Activated CD4-positive, alpha-beta T cell treated with anti-CD3 and anti-CD28 coated beads, Interleukin-2, amount 50 U/mL, for 24 hours (primary cell): ENCODE measurements around the gene UBAC2.
"Not testable (repeated sequence)": the region's sequence is repeated elsewhere in the genome, so short reads cannot be mapped to it uniquely, and the experiment has no call there.

Experiments
- DNase-seq, 2 donors: peaks; one replicate each; pipeline ENCODE4 v3.0.0-alpha.2; 2020; ENCODE audit warnings: low read depth in 1 of 2, low spot score in 1 of 2

The UBAC2 gene

GRCh38 chr13:99389520-99390304, 189.1 kb downstream of the UBAC2 start:
- no peak for DNase-seq

- no peak for DNase-seq
These were observed 189.9 kb downstream of the UBAC2 start for GRCh38 chr13:99390601-99391000.

- no peak for DNase-seq
These were observed 191.3 kb downstream of the UBAC2 start for GRCh38 chr13:99391781-99392469.

- no peak for DNase-seq
These were observed 191.9 kb downstream of the UBAC2 start for GRCh38 chr13:99392470-99393135.

- DNase-seq = not testable (repeated sequence)
These were observed 192.7 kb downstream of the UBAC2 start for GRCh38 chr13:99393391-99393790.

- no peak for DNase-seq
These were observed 193.4 kb downstream of the UBAC2 start for GRCh38 chr13:99393791-99394735.

GRCh38 chr13:99395436-99395835, 194.8 kb downstream of the UBAC2 start:
- no peak for DNase-seq

- DNase-seq = no peak
These were observed 195.8 kb downstream of the UBAC2 start for GRCh38 chr13:99396446-99396845.

GRCh38 chr13:99398071-99398470, 197.4 kb downstream of the UBAC2 start:
- no peak for DNase-seq

GRCh38 chr13:99398916-99399622, 198.4 kb downstream of the UBAC2 start:
- DNase-seq = no peak

GRCh38 chr13:99399623-99399974, 198.9 kb downstream of the UBAC2 start:
- DNase-seq = no peak

GRCh38 chr13:99403458-99403971, 202.9 kb downstream of the UBAC2 start:
- no peak for DNase-seq

- no peak for DNase-seq
These were observed 203.5 kb downstream of the UBAC2 start for GRCh38 chr13:99404005-99404755.

- no peak for DNase-seq
These were observed 205.3 kb downstream of the UBAC2 start for GRCh38 chr13:99405966-99406365.

- no peak for DNase-seq
These were observed 206.1 kb downstream of the UBAC2 start for GRCh38 chr13:99406799-99407201.

GRCh38 chr13:99407906-99408702, 207.4 kb downstream of the UBAC2 start:
- DNase-seq = no peak

GRCh38 chr13:99408703-99409000, 208.0 kb downstream of the UBAC2 start:
- no peak for DNase-seq

GRCh38 chr13:99409461-99410083, 208.9 kb downstream of the UBAC2 start:
- DNase-seq = not testable (repeated sequence)
